ENCODE data around the gene CEP350.
"Not testable (repeated sequence)": the region's sequence is repeated elsewhere in the genome, so short reads cannot be mapped to it uniquely, and the experiment has no call there.

The CEP350 gene

DNA sequence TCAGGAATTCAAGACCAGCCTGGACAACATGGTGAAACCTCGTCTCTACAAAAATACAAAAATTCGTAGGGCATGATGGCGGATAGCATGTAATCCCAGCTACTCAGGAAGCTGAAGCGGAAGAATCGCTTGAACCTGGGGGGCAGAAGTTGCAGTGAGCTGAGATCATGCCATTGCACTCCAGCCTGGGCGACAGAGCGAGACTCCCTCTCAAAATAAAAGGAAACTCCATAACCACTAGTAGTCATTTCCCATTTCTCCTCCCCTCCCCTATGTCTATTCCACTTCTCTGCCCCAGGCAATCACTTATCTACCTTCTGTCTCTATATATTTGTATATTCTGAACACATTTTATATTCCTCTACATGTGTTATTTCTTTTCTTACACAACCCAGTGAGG, 4.0 kb upstream of the CEP350 start:
- no peak for DNase-seq (ENCODE audit: low read depth)

DNA sequence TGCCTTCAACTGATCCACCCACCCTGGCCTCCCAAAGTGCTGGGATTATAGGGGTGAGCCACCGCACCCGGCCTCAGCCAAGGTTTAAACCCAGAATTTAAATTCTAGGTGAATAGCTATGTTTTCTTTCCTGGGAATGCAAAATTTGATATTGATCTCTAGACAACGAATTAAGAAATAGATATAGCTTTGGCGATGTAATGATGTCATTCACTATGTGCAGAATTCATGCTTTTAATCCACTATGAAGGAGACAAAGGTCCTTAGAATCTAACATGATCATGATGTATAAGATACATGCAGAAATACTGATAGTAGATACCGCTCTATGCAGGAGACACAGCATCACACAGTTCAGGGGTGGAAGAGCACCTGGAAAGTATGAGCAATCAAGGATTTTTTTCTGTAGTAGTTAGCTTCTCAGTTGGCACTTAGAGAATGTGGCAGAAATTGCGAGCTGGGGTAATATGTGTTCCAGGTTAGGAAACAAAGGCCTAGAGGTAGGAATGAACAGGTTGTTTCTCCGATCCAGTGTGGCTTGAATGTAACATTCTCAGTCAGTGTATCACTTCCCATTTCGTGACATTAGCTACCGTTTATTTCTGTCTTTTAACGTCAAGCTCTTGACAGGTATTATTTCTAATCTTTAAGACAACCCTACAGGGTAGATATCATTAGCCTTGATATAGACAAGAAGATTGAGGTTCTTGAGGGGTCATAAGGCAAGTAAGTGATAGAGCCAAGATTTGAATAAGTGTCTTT, 3.0 kb upstream of the CEP350 start:
- DNase-seq (ENCODE audit: low read depth), result no peak

DNA sequence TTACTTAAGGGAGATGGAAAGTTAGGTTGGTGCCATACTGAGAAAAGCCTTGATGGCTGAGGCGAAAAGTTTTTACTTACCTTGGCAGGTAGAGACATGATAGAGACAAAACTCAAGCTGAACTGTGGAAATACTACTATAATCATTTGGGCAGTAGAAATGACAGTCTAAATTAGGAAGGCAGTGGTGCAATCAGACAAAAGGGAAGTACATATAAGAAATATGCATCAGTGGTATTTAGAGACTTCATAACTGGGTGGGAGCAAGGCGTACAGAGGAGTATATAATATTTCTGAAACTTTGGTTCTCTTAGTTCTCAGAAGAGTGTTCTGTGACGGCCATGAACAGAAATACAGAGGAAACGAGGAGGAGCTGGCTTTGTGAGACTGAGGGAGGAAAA, 2.4 kb upstream of the CEP350 start:
- no peak for DNase-seq (ENCODE audit: low read depth)

DNA sequence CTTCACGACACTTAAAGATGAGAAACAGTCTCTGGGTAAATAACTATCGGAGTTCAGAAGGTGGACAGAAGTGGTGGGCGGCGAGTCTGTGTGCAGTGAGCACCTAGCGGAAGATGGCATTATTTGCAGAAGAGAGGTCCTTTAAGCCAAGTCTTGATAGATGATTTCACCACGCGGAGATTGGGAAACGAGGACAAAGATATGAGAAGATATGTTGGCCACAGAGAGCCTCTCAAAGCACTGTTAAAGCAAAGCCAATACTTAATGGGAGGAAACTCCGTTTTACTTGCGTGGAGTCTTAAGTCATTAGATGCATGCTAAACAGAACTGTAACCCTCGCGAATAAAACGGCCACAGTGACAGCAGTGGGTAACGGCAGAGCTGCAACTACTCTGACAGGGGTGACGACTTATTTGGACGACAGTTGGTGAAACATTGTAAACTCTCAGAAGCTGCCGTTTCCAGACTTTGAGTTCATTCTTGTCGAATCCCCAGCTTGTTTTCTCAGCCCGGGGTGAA, 577 bp upstream of the CEP350 start:
- peak; percentile 77 for DNase-seq (ENCODE audit: low read depth)

DNA sequence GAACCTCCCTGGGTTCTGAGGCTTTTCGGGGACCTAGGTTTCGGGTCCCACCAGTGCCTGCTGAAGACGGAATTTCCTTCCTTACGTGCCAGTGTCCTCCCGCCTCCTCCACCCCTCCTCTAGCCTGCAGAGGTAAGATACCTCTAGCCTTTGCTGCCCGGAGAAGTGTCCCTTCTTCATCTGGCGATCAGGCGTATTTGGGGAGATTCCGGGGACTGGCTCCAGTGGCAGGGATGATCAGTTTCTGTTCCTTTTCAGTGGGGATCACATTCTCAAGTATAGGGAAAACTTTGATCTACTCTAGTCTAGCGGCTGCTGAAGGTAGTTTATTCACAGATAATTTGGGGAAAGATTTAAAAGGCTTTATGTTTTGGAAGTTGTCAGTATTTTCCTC, 674 bp downstream of the CEP350 start:
- DNase-seq (ENCODE audit: low read depth), result no peak

DNA sequence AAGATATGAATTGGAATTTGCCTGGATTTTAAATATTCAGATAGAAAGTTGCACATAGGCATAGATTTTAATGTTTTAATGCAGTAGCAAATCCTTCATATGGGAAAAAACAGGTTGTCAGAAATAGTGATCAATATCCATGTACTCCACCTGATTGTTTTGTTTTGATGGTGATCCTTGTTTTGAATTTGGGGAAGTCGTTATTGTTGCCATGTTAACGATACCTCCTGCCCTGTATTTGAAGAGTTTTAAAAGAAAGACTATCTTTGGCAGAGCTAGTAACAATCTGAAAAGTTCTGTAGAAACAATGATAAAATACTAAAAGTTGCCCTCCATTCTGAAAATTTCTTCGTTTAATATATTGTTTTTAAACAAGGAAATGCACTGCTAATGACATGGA, 1.1 kb downstream of the CEP350 start:
- no peak for DNase-seq (ENCODE audit: low read depth)

DNA sequence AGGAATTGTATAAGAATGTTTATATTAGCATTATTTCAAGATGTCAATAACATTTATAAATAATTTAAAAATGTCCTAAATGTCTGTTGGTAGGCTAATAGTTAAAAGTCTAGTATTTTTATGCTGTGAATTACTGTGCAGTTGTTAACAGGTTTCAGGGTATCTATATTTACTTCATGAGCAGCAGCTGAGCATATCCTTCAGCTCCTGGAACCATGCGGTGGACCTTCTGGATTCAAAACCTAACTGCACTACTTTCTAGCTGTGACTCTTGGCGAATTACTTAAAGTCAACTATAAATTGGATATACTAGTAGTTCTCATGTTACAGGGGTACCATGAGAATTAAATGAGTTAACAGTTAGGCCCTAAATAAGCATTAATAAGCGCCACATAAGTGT, 3.7 kb downstream of the CEP350 start:
- no peak for DNase-seq (ENCODE audit: low read depth)

DNA sequence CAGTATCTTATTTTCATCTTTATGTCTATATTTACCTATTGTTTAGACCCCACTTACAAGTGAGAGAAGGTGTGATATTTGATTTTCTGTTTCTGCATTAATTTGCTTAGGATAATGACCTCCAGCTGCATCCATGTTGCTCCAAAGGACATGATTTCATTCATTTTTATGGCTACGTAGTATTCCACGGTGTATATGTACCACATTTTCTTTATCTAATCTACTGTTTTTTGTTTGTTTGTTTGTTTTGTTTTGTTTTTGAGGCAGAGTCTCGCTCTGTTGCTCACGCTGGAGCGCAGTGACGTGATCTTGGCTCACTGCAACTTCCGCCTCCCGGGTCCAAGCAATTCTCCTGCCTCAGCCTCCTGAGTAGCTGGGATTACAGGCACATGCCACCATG, 7.6 kb downstream of the CEP350 start:
- not testable (repeated sequence) for DNase-seq (ENCODE audit: low read depth)

DNA sequence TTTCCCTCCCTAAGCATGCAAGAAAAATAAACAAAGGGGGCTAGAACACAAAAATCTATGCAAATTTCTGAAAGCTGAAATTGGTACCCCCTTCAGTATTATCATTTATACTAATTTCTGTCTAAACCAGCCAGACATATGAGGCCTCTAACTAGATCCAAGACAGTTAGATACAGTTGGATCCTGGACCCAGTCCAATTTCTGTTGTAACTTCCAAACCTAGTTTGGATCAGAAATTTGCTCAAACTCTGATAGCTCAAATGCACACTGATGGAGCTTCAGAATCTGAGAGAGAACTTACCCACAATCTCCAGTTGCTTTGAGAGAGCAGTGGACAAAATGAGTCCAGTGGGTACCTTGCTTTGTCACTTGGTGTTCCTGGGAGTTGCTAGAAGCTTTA, 11.9 kb downstream of the CEP350 start:
- DNase-seq (ENCODE audit: low read depth), result no peak

DNA sequence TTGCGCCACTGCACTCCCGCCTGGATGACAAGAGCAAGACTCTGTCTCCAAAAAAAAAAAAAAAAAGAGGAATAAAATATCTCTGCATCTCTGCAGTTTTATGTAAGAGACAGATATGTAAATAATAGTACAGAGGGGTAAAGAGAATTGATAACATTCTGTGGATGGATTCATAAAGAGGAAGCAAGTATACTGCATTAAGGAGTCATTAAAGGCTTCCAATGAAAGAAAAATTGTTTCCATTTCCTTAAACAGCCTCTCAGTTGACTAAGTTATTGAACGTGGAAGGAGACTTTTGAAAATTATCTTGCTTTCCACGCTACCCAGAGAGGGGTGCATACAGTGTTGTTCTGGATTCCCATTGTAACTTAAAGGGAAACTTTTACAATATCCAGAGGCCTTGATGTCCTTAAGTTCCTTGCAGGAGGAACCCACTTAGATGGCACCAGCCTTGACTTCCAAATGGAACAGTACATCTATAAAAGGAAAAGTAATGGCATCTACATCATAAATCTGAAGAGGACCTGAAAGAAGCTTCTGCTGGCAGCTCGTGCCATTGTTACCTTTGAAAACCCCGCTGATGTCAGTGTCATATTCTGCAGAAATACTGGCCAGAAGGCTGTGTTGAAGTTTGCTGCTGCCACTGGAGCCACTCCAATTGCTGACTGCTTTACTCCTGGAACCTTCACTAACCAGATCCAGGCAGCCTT, 13.8 kb downstream of the CEP350 start:
- DNase-seq (ENCODE audit: low read depth), result no peak

DNA sequence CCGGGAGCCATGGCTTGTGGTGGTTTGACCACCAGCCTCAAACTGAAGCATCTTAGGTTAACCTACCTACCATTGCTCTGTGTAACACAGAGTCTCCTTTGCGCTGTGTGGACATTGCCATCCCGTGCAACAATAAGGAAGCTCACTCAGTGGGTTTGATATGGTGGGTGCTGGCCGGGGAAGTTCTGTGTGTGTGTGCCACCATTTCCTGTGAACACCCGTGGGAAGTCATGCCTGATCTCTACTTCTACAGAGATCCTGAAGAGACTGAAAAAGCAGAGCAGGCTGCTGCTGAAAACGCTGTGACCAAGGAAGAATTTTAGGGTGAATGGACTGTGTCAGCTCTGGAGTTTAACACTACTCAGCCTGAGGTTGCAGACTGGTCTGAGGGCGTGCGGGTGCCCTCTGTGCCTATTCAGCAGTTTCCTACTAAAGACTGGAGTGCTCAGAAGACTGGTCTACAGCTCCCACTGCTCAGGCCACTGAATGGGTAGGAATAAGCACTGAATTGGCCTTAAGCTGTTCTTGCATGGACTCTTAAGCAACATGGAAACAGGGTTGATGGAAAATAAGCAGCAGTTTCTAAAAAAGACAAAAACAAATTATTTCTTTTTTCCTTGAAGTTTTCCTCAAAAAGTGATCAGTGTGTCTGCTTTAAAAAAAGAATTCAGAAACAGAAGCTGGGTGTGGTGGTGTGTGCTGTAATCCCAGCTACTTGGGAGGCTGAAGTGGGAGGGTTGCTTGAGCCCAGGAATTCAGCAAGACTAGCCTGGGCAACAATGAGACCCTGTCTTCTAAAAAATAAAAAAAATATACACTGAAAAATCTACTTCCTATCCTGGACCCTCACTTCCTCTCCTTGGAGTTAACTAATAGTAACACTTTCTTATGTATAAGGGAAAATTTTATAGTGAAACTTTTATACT, 14.6 kb downstream of the CEP350 start:
- peak; percentile 21 for DNase-seq (ENCODE audit: low read depth)

DNA sequence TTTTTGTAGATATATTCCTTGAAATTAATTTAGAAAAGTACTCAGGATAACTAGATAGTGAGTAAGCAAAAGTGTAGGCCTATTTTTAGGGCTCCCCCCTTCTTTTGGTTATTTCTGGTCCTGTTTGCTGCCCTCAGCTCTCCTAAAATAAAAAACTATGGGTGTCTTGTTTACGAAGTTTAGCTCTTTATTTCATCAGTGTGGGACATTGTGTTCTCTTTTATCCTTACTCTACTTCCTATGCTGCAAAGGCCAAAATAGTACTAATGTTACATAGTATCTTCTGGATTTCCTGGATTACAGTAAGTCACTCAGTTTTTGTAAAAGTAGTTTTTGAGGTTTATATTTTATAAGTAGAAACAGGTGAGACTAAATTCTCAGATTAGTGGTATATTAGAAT, 15.4 kb downstream of the CEP350 start:
- peak; percentile 69 for DNase-seq (ENCODE audit: low read depth)

DNA sequence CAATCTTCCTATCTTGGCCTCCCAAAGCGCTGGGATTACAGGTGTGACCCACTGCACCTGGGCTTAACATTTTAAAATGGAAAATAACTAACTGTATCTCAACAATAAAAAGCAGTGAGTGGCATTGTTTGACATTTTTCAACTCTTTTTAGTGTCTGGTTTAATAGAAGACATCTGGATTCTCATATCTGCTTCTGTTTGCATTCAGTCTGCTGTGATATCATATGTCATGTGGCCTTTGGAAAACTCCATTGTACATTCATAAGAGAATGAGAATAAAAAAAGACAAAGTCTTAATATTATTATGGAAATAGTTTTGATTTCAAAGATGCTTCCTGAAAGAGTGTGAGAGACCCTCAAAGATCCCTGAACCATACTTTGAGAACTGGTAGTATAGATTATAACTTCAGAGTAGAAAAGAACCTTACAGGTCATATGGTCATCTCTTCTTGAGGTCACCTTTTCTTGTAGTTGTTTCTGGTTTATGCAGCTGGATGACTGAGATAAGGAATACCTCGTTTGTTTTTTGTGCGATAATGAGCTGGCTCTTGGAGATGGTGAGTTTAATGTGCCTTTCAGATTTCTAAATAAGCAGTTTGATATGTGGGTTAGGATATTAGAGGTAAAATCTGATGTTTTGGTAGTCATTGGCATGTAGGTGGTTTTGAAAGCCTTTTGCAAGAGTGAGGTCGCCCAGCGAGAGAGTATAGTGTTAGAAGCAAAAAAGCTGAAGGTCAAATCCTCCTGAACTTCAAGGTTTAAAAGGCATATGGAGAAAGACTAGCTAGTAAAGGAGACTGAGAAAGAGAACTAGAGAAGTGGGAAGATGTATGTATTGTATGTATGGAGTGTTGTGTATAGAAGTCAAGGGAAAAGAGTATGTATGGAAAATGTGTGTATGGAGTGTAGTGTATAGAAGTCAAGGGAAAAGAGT, 17.2 kb downstream of the CEP350 start:
- no peak for DNase-seq (ENCODE audit: low read depth)

DNA sequence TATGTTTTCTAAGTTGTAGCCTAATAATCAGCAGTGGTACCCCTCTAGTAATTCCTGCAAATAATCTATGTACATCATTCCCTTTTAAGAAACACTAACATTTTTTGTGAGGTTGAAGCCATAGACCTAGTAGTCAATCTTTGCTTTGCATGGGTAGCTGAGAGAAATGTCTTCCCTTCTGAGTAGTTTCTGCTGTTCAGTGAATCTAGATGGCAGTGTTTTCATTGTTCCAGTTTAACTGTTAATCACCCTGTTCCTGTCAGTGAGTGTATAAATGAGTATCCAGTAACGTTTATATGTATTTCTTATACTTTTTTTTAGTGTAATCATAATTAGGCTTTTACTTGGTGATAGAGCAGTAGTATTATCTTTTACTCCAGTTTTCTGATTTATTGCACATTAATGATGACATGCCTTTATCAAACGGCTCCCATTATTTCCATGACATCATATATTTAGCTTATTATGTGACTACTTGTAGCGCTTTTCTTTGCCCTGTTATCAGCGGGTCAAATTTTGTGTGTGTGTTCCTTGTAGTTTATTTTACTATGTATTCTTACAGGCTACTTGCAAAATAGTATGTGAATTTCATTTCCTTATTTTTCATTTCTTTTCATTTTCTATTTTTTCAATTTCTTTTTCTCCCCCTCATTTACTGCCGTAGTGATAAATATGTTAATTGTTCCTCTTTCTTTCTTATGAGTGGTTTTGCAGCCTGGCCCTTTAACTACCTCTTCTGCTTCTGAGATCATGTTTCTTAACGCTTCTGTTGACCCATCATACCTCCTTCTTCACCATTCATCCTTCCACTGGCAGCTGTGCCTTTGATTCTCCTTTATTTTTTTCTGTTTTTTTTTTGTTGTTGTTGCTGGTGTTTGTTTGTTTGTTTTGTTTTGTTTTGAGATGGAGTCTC, 18.8 kb downstream of the CEP350 start:
- no peak for DNase-seq (ENCODE audit: low read depth)

DNA sequence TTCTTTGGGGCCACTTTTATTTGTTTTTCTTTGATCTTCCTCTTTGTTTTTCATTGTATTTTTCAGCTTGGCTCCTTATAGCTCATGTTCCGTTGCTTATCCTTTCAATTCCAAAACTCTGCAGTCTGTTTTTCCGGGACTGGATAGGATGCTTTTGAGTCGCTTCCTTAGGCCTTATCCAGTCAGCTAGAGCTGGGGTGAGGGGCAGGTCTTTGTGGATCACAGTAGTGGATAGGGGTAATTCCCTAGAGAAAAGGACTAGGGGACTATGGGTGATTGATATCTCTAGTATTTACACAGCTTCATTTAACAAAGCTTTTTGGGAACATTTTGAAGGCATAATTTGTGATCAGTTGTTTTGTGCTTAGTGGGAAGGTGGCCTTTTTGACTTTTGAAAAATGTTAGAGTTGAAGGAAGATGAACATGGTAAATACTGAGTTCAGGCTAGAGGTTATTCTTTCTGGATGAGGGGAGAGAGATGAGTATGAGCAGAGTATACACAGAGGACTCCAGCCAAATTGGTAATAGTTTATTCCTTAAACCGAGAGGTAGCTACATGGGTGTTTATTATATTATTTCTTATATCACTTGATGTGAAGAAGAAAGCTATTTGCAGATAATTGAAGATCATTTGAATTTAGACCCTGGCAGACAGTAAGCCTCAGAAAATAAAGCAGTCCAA, 22.5 kb downstream of the CEP350 start:
- no peak for DNase-seq (ENCODE audit: low read depth)

DNA sequence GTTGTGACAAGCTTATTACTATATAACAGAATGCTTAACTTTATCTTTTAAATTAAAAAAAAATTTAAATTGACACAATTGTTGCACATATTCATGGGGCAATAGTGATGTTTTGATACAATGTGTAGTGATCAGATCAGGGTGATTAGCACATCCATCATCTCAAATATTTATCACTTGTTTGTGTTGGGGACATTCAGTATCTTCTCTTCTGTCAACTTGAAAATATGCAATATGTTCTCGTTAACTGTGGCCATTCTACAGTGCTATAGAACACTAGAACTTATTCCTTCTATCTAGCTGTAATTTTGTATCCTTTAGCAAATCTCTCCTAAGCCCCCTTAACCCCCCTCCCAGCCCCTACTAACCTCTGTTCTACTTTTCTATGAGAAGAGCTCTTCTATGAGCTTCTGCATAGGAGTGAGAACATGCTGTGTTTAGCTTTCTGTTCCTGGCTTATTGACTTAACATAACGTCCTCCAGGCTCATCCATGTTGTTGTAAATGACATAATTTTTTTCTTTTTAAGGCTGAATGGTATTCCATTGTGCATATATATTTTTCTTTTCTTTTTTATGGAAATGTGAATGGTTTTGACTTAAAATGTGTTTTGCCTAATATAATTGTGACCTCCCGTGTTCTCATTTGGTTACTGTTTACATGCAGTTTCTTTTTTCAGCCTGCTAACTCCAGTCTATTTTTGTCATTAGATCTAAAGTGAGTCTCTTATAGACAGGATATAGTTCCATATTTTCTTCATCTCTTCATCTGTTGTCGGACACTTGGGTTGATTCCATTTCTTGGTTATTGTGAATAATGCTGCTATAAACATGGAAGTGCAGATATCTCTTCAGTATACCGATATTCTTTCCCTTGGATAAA, 23.8 kb downstream of the CEP350 start:
- no peak for DNase-seq (ENCODE audit: low read depth)

DNA sequence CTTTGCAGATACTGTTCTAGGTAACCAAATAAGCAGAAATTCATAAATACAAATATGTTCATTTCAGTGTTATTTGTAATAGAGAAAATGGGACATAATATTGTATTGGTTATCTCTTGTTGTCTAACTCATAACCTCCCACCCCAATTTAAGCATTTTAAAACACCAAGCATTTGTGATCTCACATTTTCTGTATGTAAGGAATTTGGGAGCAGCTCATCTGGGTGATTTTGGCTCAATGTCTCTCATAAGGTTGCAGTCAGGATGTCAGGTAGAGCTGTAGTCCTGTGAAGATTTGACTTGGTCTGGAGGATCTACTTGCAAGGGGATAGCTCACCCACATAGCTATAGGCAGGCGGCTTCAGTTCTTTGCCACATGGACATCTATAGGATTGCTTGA, 29.5 kb downstream of the CEP350 start:
- no peak for DNase-seq (ENCODE audit: low read depth)

DNA sequence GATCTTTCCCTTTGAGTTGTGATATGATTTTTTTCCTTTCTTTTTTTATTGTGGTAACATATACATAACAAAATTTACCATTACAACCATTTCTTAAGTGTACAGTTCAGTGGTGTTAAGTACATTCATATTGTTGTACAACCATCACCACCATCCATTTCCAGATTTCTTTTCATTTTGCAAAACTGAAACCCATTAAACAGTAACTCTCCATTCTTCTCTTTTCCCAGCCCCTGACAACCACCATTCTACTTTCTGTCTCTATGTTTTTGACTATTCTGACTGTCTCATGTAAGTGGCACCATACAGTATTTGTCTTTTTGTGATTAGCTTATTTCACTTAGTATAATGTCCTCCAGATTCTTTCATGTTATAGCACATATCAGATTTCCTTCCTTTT, 30.3 kb downstream of the CEP350 start:
- DNase-seq (ENCODE audit: low read depth), result no peak

DNA sequence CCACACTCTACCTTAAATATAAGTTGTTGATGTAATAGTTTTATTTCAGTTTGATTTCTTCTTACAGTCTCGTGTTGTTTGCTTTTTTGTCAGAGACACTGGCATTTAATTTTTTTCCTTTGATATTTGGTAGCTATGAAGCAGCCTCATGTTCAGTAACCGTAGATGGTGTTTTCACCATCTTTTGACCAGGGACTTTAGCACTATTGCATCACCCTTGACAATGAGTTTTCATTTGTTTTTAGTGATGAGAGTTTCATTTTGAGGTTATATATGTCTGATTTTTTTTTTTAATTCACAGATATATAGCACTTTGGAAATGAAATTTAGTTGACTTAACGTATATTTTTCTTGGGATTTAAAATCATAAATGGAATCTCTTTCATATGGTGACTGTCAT, 36.2 kb downstream of the CEP350 start:
- no peak for DNase-seq (ENCODE audit: low read depth)

Data from amniotic epithelial cell (primary cell).